ENCODE results near the gene COLEC12. TPM values are rescaled to one million over a fixed set of nuclear protein-coding genes. Genes with fewer than 3 reads are reported as not detected.

Gene COLEC12
- total RNA-seq, 1 donor from 2014 or later = 11.6 TPM

DNA sequence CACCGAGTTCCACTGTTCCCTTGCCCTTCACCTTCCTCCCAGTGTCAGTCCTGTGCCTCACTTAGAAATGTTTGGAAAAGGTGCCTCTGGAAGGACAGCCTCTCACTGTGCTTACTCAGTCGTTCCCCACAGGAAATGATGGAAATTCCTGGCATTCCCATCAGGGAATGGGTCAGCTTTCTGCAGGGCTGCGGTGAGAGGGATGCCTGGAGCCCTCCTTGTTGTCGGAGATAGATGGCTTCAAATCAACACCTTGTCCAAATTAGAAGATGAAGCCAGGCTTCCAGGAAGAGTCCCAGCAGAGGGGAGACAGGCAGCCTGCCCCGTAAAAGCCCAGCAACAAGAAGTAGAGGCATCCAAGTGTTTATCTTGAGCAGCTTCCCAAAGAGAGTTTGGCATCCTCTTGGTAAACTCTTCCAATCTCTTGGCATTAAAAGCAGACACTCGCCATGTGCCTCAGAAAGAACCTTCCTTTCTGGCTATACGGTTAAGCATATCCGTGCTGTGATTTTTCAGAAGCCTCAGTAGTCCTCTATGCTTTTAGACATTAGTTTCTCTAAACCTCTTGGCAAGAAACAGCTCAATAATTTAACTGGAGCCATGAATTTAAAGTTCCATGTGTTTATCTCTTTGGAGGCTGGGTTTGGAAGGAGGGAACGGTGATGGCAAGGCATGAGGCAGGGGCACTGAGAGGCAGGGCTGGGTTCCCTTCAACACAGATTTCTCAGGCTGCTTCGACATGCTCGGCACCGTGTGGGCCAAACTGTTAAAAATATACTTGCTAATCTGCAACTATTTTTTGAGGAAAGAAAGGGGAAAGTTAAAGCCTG, 25.1 kb downstream of the COLEC12 start:
- Histone ChIP-seq H3K9ac (ENCODE audit: low read length) (peak overlapping the region; percentile 35), H3K4me1 (ENCODE audit: insufficient read depth, low read length) (peaks cover 42% of the 10 kb centered on the region), H3K4me3 (ENCODE audit: insufficient read depth, low read depth, low read length) (no peak overlapping the region), H3K79me2 (ENCODE audit: insufficient read depth, low read length) (no peaks in the 10 kb centered on the region), H3K27me3 (ENCODE audit: insufficient read depth, low read length) (no peaks in the 10 kb centered on the region), H4K20me1 (ENCODE audit: insufficient read depth, low read length) (no peaks in the 10 kb centered on the region), H2AFZ (ENCODE audit: low read depth, low read length) (no peak overlapping the region), H3K27ac (ENCODE audit: low read depth, low read length) (peak overlapping the region; percentile 68), H3K36me3 (ENCODE audit: insufficient read depth, low read length) (no peaks in the 10 kb centered on the region), H3K9me3 (ENCODE audit: insufficient read depth, low read depth, low read length) (no peaks in the 10 kb centered on the region), H3K4me2 (ENCODE audit: low read length) (peak overlapping the region; percentile 64)
- TF ChIP-seq, protein P1, sequence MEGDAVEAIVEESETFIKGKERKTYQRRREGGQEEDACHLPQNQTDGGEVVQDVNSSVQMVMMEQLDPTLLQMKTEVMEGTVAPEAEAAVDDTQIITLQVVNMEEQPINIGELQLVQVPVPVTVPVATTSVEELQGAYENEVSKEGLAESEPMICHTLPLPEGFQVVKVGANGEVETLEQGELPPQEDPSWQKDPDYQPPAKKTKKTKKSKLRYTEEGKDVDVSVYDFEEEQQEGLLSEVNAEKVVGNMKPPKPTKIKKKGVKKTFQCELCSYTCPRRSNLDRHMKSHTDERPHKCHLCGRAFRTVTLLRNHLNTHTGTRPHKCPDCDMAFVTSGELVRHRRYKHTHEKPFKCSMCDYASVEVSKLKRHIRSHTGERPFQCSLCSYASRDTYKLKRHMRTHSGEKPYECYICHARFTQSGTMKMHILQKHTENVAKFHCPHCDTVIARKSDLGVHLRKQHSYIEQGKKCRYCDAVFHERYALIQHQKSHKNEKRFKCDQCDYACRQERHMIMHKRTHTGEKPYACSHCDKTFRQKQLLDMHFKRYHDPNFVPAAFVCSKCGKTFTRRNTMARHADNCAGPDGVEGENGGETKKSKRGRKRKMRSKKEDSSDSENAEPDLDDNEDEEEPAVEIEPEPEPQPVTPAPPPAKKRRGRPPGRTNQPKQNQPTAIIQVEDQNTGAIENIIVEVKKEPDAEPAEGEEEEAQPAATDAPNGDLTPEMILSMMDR (IDR thresholded peaks at IDR 0.05; ENCODE audit: insufficient read depth, low read depth, low read length) = no peak
- TF ChIP-seq EZH2 (IDR thresholded peaks at IDR 0.05; ENCODE audit: insufficient read depth, low read length) = no peak
- H3K4me1 Mint-ChIP-seq (ENCODE audit: low read depth, unreplicated experiment) = peaks cover 60% of the 10 kb centered on the region
- FAIRE-seq (peak; percentile 87), DNase-seq (ENCODE audit: low read depth) (peak; percentile 93)
- H3K27me3 Mint-ChIP-seq (ENCODE audit: low read depth, unreplicated experiment) = no peaks in the 10 kb centered on the region
- H3K36me3 Mint-ChIP-seq (ENCODE audit: low read depth, unreplicated experiment) = peaks cover 3% of the 10 kb centered on the region
- H3K9me3 Mint-ChIP-seq (ENCODE audit: unreplicated experiment) = no peaks in the 10 kb centered on the region
- H3K4me3 Mint-ChIP-seq (ENCODE audit: unreplicated experiment) = peak overlapping the region; percentile 42
- H3K27ac Mint-ChIP-seq (ENCODE audit: unreplicated experiment) = peak overlapping the region; percentile 60

DNA sequence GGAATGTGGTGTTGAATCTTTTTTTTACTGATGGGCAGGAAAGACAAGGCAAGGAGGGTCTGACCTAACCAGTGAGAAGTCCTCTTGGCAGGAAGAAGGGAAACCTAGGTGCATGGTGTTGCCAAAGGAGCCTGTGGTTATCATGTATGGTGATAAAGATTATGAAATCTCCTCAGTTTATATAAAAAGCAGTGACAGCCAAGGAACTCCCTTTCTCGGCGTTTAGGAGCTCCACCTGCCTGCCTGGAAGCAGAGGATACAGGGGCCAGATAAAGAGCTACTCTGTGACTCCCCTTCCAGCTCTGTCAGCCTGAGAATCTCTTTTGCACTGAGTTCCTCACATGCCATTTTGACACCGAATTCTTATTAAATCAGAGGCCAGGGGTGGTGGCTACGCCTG, 26.1 kb downstream of the COLEC12 start:
- Histone ChIP-seq H3K4me2 (ENCODE audit: low read length) (no peak overlapping the region), H4K20me1 (ENCODE audit: insufficient read depth, low read length) (no peaks in the 10 kb centered on the region), H3K4me1 (ENCODE audit: insufficient read depth, low read length) (peaks cover 35% of the 10 kb centered on the region), H2AFZ (ENCODE audit: low read depth, low read length) (no peak overlapping the region), H3K36me3 (ENCODE audit: insufficient read depth, low read length) (no peaks in the 10 kb centered on the region), H3K4me3 (ENCODE audit: insufficient read depth, low read depth, low read length) (no peak overlapping the region), H3K9ac (ENCODE audit: low read length) (no peak overlapping the region), H3K9me3 (ENCODE audit: insufficient read depth, low read depth, low read length) (no peaks in the 10 kb centered on the region), H3K27me3 (ENCODE audit: insufficient read depth, low read length) (no peaks in the 10 kb centered on the region), H3K79me2 (ENCODE audit: insufficient read depth, low read length) (no peaks in the 10 kb centered on the region), H3K27ac (ENCODE audit: low read depth, low read length) (no peak overlapping the region)
- peak; percentile 57 for DNase-seq (ENCODE audit: low read depth)
- Mint-ChIP-seq H3K36me3 (ENCODE audit: low read depth, unreplicated experiment) (peaks cover 3% of the 10 kb centered on the region), H3K9me3 (ENCODE audit: unreplicated experiment) (no peaks in the 10 kb centered on the region), H3K27ac (ENCODE audit: unreplicated experiment) (no peak overlapping the region), H3K4me1 (ENCODE audit: low read depth, unreplicated experiment) (peaks cover 51% of the 10 kb centered on the region), H3K4me3 (ENCODE audit: unreplicated experiment) (no peak overlapping the region), H3K27me3 (ENCODE audit: low read depth, unreplicated experiment) (no peaks in the 10 kb centered on the region)
- no peak for FAIRE-seq
- TF ChIP-seq, protein P1 (IDR thresholded peaks at IDR 0.05; ENCODE audit: insufficient read depth, low read depth, low read length) = no peak
- TF ChIP-seq EZH2 (IDR thresholded peaks at IDR 0.05; ENCODE audit: insufficient read depth, low read length) = no peak

DNA sequence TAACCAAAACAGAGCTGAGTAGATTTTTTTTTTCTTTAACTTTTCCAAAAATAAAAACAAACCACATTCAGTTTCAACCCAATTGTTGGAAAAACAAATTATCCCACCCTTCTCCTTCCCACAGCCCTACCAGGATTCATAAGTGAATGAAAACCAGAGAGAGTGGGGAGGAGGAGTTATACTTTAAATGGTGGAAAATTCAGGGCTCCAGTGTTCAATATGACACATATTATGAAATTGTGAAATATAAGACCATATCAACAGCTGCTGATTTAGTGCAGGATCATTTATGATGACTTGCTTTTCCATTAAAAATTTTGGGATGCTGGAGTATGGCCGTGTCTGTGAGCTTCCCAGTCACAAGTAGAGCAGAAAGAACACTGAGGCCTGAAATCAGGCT, 26.7 kb downstream of the COLEC12 start:
- no peaks in the 10 kb centered on the region for H3K9me3 ChIP-seq (ENCODE audit: insufficient read depth, low read depth, low read length)
- H3K4me1 Mint-ChIP-seq (ENCODE audit: low read depth, unreplicated experiment) = peaks cover 45% of the 10 kb centered on the region
- FAIRE-seq (no peak), DNase-seq (ENCODE audit: low read depth) (no peak)
- no peak overlapping the region for H2AFZ ChIP-seq (ENCODE audit: low read depth, low read length)
- no peaks in the 10 kb centered on the region for H3K27me3 Mint-ChIP-seq (ENCODE audit: low read depth, unreplicated experiment)
- H3K36me3 Mint-ChIP-seq (ENCODE audit: low read depth, unreplicated experiment) = peaks cover 3% of the 10 kb centered on the region
- H3K4me2 ChIP-seq (ENCODE audit: low read length) = no peak overlapping the region
- no peak overlapping the region for H3K9ac ChIP-seq (ENCODE audit: low read length)
- H4K20me1 ChIP-seq (ENCODE audit: insufficient read depth, low read length) = no peaks in the 10 kb centered on the region
- no peak overlapping the region for H3K4me3 ChIP-seq (ENCODE audit: insufficient read depth, low read depth, low read length)
- no peak overlapping the region for H3K4me3 Mint-ChIP-seq (ENCODE audit: unreplicated experiment)
- H3K36me3 ChIP-seq (ENCODE audit: insufficient read depth, low read length) = no peaks in the 10 kb centered on the region
- H3K9me3 Mint-ChIP-seq (ENCODE audit: unreplicated experiment) = no peaks in the 10 kb centered on the region
- no peak overlapping the region for H3K27ac ChIP-seq (ENCODE audit: low read depth, low read length)
- H3K4me1 ChIP-seq (ENCODE audit: insufficient read depth, low read length) = peaks cover 29% of the 10 kb centered on the region
- H3K27me3 ChIP-seq (ENCODE audit: insufficient read depth, low read length) = no peaks in the 10 kb centered on the region
- H3K79me2 ChIP-seq (ENCODE audit: insufficient read depth, low read length) = no peaks in the 10 kb centered on the region
- TF ChIP-seq, protein P1 (IDR thresholded peaks at IDR 0.05; ENCODE audit: insufficient read depth, low read depth, low read length) = no peak
- TF ChIP-seq EZH2 (IDR thresholded peaks at IDR 0.05; ENCODE audit: insufficient read depth, low read length) = no peak
- H3K27ac Mint-ChIP-seq (ENCODE audit: unreplicated experiment) = peak overlapping the region; percentile 27
